DND-41 (cell line): ENCODE results near the gene MCM9.

Experiments used
- CTCF ChIP-seq: IDR thresholded peaks from 2 replicates; pipeline ENCODE4 v1.5.1; 2012; ENCODE audit warnings: borderline replicate concordance, low read length, moderate library complexity, mild to moderate bottlenecking; ENCODE audit not compliant: poor library complexity, severe bottlenecking; ENCODE audit errors: extremely low read depth
- EZH2 ChIP-seq: IDR thresholded peaks from 3 replicates; pipeline ENCODE4 v1.6.1; 2012; ENCODE audit warnings: borderline replicate concordance, low read depth, mild to moderate bottlenecking, moderate library complexity, low read length, inconsistent platforms; ENCODE audit not compliant: severe bottlenecking

DNA sequence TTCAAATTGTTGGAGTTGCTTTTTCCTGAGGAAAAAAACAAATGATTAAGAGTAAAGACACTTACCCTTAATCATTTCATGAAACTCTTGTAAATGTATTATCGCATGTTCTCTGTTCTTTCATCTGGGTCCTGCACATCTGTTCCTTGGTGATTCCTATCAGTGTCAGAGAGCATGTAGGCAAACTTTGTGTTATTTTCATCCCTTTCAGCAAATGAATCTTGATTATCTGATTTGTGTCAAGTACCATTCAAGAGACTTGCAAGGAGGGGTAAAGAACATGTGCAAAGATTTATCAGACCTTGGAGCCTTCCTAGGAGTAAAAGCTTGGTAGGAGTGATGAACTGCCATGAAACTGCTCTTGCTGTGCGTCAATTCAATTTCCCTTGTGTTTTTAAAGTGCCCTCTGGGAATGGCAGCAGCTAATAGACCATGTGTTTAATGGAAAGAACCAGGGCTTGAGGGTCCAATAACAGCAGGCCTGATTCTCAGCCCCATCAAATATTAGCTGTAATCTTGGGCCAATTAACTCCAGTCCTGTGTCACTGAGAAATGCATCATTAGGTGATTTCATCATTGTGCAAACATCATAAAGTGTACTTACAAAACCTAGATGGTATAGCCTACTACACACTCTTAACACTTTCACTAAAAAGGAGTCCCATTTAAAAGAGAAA is 164.7 kb downstream of the MCM9 start:
- no peak for TF ChIP-seq CTCF
- TF ChIP-seq EZH2, result no peak
